Endometrium (tissue), 2 donors: ENCODE measurements around the gene LSM6.

Source experiments
- FAIRE-seq: peaks from 2 replicates; lab custom pipeline; 2012; peaks lifted over from hg19 to GRCh38; lab: Jason Lieb, UNC
- donor health status: control.
- donor health status: control.

The LSM6 gene

DNA sequence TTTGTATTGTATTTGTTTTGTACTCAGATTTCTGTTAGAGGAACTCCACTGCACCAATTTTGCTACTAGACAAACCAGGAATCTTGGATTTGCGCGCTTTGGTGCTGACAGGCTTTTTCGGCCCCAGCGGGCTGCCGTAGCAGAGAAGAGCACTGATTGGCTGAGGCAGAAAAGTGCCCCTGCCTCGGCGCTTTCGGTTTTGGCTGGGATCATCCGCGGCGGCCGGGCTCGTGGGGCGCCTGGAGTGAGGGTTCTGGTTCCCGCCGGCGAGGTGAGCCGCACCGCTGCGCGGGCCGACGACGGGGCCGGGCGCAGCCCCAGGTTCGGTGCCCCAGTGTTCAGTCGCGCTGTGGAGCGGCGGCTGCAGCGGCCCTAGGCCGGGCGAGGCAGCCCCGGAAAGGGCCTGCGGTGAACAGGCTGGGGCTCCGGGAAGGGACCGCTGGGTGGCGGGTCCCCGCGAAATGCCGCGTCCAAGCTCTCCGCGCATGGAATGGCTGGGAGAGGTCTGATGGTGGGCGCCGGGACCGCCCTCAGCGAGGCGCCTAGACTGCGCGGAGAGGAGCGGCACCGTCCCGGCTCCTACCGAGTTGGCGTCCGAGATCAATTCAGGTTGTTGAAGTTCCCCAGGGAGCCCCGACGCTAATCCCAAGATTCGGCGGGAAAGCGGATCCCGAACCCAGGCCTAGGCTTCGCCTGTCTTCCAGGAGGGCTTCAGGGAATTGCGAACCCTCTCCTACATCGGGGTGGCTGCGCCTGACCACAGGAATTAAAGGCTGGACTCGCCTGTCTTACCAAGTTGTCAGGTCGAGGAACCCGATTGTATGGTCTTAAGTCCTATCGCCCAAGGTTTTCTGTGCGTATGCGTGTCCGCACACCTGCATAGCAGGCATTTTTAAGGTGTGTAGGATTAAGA is at the start of gene LSM6:
Gene LSM6 (plus strand): TSS at position 178 of the 913 bp plus-strand sequence. CDS start 7,204 bp downstream, outside the sequence.
- peak; percentile 86 for FAIRE-seq

- no peak for FAIRE-seq
These were observed 43.1 kb upstream of the LSM6 start for GRCh38 chr4:146132445-146132844.

DNA sequence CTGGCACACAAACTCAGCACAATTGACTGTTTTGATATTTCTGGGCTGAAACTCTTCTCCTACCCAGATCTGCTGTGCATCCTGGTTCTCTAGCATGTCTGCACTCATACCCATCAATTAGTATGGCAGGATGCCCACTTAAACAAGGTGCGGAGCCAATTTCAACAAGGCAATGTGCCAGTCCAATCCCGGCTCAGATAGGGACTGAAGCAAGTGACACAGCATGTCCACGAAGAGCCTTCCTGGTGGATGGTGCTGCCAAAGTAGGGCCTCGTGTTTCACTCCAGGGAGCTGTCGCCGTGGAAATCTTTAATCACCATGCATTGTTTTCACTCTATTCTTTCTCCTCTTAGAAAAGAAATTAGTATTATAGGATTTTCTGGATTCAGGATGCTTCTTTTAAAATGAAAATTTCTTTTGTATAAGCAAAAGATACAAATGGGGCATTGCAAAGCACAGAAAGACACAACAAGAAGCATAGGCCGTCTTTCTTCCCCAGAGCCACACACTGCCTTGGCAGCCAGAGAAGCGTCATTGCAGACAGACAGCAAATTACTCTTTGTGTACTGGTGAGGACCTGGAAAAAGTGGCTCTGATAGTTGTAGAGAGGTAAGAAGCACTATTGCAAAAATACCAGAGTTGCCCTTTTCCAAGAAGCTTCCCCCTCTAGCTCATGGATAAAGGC is 40.6 kb upstream of the LSM6 start:
- FAIRE-seq, result no peak

GRCh38 chr4:146135941-146136340 is 39.6 kb upstream of the LSM6 start:
- no peak for FAIRE-seq

DNA sequence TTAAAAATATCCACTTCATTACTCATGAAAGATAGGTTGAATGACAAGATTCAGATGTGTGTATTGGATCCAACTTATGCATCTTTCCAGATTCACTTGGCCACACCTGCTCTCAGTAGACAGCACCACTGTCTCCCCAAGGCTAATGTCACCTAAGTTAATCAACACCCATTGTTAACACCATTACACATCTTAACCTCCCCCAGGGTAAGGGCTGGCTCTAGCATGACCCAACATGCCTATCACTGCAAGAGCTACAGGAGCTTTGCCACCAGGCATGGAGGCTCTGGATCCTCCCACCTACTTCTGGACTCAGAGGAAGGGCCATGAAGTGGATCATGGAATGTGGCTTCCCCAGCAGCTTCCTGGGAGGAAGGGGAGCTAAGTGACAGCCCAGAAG is 32.8 kb upstream of the LSM6 start:
- FAIRE-seq, result no peak

DNA sequence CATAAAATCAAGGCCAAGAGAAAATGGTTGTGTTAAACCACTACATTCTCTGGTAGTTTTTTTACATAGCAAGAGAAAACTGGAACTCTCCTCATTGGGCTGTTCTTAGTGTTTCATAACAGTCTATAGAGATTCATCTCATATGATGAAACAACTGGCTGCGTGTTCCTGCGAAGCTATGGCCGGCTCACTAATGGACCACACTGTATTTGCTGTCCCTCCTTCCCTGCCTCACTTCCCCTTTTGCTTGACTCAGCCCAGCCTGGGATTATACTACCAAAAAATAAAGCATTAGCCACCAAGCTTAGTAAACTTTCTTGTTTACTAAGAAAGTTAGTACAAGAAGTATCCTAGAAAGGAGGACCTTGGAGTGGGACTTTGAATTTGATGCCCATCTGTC is 31.6 kb upstream of the LSM6 start:
- FAIRE-seq, result no peak

DNA sequence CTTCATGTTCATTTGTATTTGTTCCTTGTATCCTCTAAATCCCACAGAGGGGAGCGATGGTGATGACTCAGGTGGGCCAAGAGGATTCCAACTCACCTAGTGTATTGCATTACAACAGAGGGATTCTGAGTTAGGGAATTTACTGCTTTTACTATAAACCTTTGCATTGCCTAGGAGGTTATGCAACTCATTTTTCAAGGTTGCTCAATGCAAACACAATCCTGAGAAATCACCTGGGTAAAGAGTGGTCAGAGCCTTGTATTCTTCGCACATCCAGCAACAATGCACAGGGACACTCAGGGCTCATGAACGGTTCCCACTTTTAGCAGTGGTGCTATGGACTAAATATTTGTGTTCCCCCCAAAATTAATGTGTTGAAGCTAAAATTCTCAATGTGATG is 28.6 kb upstream of the LSM6 start:
- FAIRE-seq, result no peak

DNA sequence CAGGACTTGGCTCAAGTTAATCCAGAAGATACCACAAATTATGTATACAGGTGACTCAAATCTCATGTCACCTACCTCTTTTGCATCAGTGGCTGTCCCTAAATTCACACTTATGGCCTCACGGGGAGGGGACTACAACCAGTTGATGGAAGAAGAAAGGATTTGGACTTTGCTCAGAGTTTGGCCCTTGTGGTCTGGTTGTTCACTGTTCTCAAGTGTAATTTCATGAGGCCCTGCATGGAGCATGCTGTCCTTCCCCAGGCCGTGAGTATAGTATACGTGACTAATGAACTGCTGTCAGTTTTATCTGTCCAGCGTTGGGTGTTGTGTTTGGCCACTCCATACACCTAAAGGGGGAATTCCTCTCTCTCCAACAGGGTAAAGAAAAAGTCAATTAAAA is 27.5 kb upstream of the LSM6 start:
- no peak for FAIRE-seq

- no peak for FAIRE-seq
These were observed 21.5 kb upstream of the LSM6 start for GRCh38 chr4:146154057-146154456.

DNA sequence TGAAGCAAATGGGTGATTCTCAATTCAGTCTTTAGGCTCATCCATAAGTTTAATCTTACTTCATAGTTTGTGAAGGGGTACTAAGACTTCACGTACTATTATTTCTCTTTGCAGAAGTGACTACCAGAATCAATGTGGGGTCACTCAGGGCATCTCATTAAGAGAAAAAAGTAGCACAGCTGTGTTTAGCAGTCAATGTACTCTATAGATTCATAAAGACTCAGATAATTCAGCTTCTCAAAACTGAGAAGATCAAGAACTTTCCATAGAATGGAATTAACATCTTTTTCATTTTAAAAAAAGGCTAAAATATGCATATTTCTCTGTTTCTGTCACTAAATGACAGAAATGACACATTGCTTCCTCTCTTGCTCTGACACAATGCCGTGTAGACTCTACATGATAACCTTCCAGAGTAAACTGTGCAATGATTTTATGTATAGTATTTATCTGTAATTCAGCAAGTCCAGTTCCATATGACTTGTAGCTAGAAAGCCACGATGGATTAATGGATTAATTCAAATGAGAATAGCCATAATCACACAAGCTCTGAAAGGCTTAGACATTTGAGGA is 20.3 kb upstream of the LSM6 start:
- no peak for FAIRE-seq

- FAIRE-seq, result no peak
These were observed 17.3 kb upstream of the LSM6 start for GRCh38 chr4:146158036-146158745.

DNA sequence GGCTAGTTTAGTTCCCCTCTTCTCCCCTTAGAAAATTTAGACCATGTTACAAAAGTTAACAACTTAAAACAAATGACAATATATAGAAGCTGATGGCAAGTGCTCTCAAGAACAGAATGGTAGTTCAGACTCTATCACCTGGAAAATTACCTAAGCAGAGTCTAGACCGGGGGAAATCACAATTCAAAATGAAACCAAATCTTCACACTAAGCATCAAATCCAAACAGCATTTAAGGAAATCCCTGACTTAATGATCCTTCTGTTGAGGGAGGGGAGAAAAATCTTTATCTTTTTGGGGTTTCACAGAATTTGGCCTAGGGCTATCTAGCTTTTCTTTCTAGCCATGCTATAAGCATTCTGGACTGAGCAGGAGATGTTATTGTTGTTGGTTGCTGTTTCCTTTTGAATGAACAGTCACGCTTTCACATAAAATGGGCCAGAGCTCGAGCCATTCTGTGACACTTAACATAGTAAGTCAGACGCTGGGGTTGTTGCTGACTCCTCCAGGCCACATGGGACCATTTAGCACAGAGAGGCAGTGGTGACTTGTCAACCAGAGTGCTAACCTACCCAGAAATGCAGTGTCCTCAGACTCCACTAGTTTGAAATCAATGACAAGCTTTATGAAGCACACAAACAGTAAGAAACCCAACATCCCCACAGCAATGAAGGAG is 16.0 kb upstream of the LSM6 start:
- FAIRE-seq, result no peak

- no peak for FAIRE-seq
These were observed 14.3 kb upstream of the LSM6 start for GRCh38 chr4:146161243-146161642.

- no peak for FAIRE-seq
These were observed 10.3 kb upstream of the LSM6 start for GRCh38 chr4:146165221-146165620.

DNA sequence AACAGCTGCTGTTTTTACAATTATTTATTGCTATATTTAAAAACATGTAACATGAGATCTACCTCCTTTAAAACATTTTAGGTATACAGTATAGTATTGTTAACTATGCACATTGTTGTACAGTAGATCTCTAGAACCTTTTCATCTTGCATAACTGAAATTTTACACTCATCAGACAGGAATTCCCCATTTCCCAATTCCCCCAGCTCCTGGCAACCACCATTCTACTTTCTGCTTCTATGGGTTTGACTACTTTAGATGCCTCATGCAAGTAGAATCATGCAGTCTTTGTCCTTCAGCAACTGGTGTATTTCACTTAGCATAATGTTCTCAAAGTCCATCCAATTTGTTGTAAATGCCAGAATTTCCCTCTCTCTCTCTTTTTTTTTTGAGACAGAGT is 9.7 kb upstream of the LSM6 start:
- FAIRE-seq, result no peak

GRCh38 chr4:146170149-146170548 is 5.4 kb upstream of the LSM6 start:
- no peak for FAIRE-seq

- no peak for FAIRE-seq
These were observed 1.4 kb downstream of the LSM6 start for GRCh38 chr4:146176891-146177290.

DNA sequence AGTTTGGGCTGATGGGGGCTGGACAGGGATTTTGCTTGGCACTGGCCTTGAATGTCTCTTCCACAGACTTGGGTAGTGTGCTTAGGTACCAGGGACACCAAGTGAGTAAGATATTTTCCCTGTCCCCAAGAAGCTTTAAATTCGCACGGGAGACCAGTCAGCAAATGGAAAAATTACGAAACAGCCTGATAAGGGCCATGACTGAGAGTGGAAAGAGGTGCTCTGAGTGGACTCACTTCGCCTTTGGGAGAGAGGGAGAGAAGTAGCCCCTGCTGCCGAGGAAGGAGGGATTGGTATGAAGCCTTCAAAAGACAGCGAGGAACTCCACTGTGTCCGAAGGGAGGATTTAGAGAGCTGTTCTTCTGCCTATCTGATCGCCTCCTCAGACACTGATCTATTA is 2.6 kb downstream of the LSM6 start:
- FAIRE-seq, result no peak

DNA sequence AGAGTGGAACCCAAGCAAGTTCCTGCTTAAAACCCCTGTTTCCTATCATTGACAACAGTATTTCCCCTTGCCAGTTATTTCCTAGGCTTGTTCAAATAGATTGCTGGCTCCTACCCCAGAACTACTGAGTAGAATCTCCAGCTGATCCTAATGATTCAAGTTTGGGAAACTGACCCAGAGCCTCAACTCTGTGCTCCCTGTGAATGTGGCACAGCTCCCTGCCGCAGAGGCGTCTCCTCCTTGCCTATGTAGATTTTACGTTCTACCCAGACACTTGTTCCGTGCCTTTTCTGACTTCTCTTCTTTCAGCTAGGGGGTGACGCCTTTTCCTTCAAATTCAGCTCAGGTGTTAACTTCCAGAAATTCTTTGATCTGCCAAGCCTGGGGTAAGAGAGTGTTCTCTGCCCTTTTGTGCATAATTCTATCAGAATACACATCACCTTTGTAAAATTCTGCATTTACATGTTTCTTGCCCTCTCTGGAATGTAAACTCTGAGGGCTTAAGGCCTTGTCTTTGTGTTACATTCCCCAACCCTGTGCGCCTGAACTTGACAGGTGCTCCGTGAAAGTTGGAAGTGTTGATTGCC is 4.4 kb downstream of the LSM6 start:
- no peak for FAIRE-seq

GRCh38 chr4:146182443-146182842 is 6.9 kb downstream of the LSM6 start:
- no peak for FAIRE-seq

DNA sequence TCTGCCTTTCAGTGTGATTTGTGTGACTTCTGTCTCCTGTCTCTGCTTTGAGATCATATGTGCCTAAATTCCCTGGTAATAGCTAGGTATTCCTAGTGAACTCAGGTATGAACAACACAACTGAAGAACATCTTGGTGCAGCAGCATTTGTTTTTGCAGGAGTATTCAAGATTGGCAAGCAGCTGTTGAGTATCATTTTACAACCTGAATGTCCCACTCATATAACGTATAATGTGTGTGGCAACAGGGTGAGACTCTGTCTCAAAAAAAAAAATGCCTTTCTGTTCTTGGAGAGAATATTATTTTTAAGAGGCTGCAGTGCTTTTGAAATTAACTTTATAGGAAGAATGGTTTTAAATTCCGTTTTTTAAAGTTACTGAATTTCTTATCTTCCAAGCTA is 7.7 kb downstream of the LSM6 start:
- no peak for FAIRE-seq

GRCh38 chr4:146186041-146186440 is 10.5 kb downstream of the LSM6 start:
- FAIRE-seq, result no peak
